ENCODE results near the gene HELT.

Gene HELT

DNA sequence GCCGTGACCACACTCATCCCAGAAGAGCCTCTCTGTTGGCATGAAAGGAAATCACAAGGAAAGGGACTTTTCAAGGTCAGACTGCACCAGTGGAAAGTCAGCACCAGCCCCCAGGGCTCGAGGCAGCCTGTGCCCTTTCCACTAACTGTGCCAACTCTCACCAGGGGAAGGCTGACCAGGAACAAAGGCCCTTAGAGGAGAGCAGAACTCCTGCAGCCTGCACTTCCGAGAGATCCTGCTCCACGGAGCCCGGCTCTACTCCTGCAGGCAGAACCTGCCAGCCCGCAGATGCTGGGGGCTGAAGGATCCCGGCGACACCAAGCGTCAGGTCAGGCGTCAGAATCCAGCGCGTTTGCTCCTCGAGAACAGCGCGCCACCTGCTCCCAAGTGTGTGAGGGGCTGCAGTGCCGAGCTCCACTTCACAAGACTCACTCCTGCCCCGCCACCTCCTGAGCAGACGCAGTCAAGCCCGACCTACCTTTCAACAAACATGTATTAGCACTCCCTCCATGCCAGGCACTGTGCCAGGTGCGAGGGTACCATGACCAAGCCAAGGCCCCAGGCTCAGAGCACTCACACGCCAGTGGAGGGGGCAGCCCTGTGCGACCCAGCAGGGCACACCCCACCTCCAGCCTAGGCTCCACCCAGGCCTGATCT is 13.6 kb upstream of the HELT start:
- no peak for DNase-seq

DNA sequence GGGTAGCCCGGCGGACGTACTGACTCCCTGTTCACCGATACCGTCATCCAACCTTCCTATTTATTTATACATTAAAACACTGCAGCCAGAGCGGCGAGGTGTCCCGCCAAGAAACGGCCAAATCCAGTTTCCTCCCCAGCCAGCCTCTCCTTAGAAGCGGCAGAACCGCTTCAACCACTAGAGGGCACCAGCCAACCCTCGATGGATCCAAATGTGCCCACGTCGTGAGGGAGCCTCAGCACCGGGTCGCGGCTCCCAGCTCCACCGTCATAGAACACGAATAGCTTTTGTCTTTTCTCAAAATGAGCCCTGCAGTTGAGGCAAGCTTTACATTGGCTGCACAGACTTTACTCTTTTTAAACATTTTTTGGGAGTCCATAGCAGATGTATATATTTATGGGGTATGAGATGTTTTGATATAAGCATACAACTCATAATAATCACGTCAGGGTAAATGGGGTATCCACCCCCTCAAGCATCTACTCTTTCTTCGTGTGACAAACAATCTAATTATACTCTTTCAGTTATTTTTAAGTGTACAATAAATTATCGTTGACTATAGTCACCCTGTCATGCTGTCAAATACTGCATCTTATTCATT is 13.0 kb upstream of the HELT start:
- peak; percentile 41 for DNase-seq

- DNase-seq, result no peak
These were observed 6.9 kb upstream of the HELT start for GRCh38 chr4:185011408-185011807.

GRCh38 chr4:185013417-185014125 is 4.7 kb upstream of the HELT start:
- no peak for DNase-seq

GRCh38 chr4:185015108-185015507 is 3.2 kb upstream of the HELT start:
- DNase-seq, result no peak

- DNase-seq, result no peak
These were observed 2.0 kb upstream of the HELT start for GRCh38 chr4:185016101-185016940.

DNA sequence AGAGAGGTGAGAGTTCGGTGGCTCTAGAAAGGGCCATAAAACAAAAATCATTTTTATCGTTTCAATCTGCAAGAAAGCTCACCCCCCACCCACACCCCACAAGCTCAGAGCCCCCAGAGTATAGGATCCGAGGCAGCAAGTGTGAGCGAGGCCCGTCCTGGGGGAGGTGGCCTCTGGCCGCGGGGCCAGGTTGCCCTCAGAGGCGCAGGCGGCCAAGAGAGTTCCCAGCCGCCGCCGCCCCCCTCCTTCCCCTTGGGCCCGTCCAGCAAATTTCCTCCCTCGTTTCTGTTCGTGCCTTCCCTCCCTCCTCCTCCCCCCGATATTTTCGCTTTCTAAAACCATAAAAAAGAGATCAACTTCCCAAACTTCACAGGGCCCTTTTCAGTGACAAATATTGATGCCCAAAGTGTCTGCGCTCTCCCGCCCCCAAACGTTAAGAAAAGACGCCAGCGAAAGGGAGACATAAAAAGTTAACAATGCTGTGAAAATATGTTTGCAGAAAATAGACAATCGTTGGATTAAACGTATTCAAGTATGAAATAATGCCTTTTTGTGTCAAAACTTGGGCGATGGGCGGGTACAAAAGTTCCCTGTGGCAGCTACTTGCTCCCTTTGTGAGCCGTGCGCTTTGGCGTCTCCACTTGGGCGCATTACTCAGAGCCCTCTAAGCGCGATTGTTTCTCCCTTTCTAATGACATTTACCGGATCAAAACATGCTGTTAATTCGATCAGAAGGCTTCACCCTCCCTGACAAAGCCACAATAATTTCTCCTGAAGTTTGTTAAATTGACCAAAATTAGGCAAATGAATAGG is 1.1 kb upstream of the HELT start:
- DNase-seq, result no peak

DNA sequence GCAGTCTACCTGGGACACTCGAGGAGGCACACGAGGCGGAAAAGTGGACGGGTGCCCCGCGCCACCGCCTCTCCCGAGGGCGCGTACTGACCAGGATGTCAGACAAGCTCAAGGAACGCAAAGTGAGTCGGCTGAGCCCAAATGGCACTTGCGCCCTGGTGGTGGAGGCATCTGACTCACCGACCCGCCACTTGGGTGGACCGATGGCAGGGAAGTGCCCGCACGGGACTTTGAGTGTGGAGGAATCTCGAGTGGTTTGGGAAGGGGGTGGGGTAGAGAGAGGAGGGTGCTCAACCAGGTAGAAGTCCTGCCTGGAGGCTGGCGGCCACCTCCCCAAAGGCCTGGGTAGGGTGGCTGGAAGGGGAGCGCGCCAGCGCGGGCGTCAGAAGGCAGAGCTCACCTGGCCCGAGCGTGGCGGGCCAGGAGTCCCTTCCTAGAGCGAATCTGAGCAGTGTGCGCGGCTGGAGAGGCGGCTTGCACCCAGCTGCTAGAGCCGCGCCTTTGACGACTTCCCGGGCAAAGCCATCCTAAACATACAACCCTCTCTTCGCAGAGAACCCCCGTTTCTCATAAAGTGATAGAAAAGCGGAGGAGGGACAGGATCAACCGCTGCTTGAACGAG is 655 bp downstream of the HELT start:
- no peak for DNase-seq

DNA sequence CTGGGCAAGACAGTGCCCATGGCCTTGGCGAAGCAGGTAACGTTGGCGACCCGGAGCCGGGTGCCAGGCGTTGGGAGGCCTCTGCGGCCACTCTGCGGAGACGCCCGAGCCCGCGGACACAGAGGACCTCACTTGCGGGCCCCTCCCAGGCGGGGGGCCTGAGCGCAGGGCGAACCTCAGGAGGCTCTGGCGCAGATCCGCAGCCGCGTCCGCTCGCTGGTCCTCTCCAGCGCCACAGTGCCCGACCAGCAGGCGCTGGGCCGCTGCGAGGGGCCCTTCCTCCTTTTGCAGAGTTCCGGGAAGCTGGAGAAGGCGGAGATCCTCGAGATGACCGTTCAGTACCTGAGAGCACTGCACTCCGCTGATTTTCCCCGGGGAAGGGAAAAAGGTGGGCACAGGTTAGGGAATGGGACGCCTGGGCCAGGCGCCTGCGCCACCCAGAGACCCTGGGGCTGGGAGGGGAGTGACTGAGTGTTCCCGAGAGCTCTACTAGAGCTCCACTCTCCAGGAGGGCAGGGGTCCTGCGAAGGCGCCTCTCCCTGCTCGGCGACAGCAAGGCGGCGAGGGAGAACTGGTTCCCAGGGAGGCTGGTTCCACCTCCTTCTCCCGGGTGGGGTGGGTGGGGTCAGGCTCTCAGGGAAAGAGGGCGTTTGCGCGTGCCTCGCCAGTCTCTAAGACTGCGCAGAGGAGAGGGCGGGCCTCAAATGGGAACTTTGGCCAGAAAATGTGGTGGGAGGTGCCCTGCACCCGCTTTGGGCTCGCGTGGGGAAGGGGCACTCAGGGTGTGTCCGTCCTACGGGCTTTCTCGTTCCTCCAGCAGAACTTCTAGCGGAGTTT is 1.4 kb downstream of the HELT start:
- no peak for DNase-seq

GRCh38 chr4:185020293-185020808 is 2.1 kb downstream of the HELT start:
- DNase-seq, result no peak

DNA sequence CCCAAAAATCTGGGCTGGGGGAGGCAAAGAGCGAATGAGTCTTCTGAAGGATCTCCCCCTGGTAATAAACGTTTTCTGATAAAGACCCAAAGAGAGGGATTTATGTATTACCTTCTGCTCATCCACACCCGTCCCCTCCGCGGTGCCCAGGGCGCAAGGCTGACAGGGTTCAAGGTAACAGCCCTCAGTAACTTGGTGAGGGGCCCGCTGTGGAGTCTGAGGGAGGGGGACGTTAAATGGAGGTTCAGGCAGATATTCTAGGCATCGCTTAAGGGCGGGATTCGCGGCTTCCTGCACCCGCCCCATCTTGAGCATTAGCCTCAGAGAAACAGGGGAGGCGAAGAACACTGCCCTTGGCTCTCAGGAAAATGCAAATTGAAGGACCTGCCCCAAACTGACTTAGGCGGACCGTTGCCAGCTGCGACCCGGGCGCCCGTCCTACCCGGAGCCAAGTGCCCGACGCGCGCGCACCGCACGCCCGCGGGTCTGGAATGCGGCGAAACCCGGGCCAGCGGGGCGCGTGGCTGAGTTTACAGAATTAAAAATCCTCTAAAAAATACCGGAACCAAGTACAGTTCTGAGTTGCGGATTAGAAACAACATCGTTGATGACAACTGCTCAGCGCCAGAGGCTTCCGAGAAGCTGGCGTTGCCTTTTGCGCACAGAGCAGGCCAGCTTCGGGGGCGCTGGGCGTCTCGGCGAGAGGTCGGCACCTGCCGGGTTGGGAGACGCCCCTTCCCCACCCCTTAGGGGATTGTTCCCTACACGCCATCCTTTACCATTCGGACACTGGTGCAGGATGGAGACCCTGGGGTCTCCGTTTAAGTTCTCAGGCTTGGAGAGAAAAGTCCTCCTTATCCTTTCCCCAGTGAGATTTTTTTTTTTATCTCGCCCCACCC is 2.8 kb downstream of the HELT start:
- no peak for DNase-seq

DNA sequence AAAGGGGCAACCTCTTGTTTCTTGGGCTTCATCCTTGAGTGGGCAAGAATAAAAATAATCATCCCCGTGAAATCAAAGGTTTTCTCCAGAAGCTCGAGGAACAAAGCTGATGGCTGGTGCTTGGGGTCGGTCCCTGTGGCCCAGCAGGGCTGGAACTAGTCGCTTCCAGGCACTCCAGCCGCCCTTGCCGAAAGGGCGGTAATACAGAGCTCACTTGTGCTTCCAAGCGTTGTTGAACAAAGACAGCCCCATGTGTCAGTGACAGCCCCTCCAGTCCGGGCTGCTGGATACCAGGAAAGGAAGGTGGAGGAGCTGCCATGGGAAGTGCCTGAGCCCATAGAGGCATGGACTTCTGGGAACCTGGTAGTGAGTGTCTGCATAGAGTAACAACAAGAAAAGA is 5.2 kb downstream of the HELT start:
- no peak for DNase-seq

GRCh38 chr4:185028625-185029024 is 10.3 kb downstream of the HELT start:
- DNase-seq, result no peak

DNA sequence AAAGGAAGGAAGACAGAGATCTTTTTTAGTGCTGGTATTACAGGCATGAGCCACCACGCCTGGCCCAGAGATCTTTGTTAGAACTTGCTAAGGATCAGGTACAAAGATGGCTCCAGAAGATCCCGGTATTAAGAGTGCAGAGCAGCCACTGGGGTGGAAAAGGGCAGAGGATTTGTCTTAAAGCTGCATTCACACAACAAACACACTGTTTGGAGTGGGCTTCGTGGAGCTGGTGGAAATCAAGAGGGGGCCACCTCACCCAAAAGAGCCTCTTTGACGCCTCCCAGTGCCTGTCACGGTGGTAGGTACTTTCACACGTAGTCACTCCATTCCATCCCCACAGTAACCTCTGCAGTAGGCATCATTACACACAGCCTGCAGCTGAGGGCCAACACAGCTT is 13.3 kb downstream of the HELT start:
- DNase-seq, result no peak

DNA sequence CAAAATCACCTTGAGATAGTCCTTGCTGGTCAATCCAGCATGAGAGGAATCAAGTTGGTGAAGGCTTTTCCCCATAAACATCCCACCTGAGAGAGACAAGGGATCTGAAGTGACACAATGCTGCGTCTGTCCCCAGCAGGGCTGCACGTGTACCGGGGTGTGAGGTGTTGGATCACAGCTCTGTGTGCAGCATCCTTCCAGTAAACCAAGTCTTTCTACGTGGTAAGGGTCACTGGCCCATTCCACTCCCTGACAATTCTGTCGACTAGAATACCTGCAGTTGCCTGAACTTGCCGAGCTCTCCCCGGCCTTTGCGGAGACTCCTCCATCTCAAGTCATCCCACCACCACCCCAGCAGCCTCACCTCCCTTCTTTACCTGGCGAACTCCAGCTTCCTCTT is 14.8 kb downstream of the HELT start:
- DNase-seq, result no peak

DNA sequence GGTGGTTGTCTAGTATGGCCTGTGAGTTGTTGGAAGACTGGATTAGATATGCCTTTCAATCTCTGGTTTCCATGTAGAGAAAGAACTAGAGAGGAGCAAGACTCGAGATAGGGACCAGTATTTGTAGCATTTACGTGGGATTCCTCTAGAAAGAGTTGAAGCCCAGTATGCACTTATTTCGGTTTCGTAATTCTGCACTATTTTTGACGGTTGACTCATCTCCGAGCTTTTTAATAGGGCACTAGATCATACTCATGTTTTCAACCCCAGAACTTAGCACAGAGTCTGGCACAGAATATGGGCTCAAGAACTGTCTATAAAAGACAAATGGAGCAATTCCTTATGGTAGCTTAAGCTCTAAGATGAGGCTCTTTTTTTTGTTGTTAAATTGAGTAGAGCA is 15.7 kb downstream of the HELT start:
- no peak for DNase-seq

GRCh38 chr4:185035284-185035683 is 17.0 kb downstream of the HELT start:
- DNase-seq, result no peak

DNA sequence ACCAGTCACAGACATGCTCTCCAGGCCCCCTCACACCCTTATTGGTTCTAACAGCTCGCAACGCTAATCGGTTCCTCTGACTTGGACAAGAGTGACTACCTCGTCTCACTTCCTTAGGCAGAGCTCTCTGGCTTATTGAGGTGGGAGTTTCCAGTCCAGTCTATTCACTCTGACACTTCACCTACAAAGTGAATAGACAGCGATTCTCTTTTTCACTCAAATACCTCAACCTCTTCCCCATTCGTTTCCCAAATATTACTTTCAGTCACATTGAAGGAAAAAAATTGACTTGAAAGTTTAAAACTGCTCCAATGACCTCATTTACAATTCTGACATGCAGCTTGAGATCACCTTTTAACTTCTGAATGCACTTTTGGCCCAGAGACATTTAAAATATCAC is 17.7 kb downstream of the HELT start:
- DNase-seq, result no peak

DNA sequence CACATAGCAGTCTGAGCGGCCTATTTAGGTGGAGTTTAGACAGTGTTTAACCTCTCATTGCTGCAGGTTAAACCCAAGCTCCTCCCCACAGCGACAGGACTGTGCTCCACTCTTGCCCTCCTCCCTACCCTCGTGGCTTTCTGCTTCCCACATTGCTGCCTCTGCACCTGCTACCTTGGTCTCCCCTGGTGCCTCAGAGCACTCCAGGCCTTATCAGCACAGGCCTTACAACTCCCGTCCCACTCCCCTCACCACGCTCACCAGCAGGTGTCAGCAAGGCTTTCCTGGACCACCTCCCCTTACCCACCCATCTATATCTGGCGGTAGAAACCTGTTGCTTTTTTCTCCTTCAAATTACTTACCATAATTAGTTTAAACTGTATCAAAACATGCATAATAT is 18.6 kb downstream of the HELT start:
- no peak for DNase-seq
